HG02884 (cell line): ENCODE data around the gene BEND2.

ENCODE experiments used
- ATAC-seq: cut with Tn5 transposase; IDR thresholded peaks from one replicate; pipeline ENCODE4 v1.9.1; 2021; ENCODE audit warnings: mild to moderate bottlenecking, moderate library complexity; ENCODE audit not compliant: unreplicated experiment

Gene BEND2

GRCh38 chrX:18146009-18146408, 74.7 kb downstream of the BEND2 start:
- no peak for ATAC-seq

- ATAC-seq, result no peak
Measured at GRCh38 chrX:18136816-18137215, 83.9 kb downstream of the BEND2 start.

GRCh38 chrX:18133605-18134004, 87.1 kb downstream of the BEND2 start:
- ATAC-seq, result no peak

- ATAC-seq, result no peak
Measured at GRCh38 chrX:18129690-18130089, 91.0 kb downstream of the BEND2 start.

- no peak for ATAC-seq
Measured at GRCh38 chrX:18126971-18127370, 93.7 kb downstream of the BEND2 start.

GRCh38 chrX:18119856-18120255, 100.8 kb downstream of the BEND2 start:
- ATAC-seq, result no peak
